ENCODE data around the gene SPDYC. TPM values are rescaled to one million over a fixed set of nuclear protein-coding genes. Genes with fewer than 3 reads are reported as not detected.

SPDYC gene
- total RNA-seq, 1 experiment from 2014 or later = not detected

- H3K4me3 Mint-ChIP-seq (ENCODE audit: unreplicated experiment) = no peak overlapping the region
- ChIA-PET CTCF (no interaction called here), POLR2A (no interaction called here)
- peaks cover 80% of the 10 kb centered on the region for H3K36me3 Mint-ChIP-seq (ENCODE audit: insufficient read depth, unreplicated experiment)
- TF ChIP-seq CTCF (IDR thresholded peaks at IDR 0.05; ENCODE audit: insufficient read depth in 1 of 2, low read depth in 1 of 2, low read length in 1 of 2, severe bottlenecking in 1 of 2, unreplicated experiment in 1 of 2) = no peak
- Histone ChIP-seq H3K4me1 (peaks cover 14% of the 10 kb centered on the region), H3K4me3 (ENCODE audit: low read depth, low read length) (no peak overlapping the region), H3K27me3 (replicated peaks; ENCODE audit: control insufficient read depth, insufficient read depth, low read length) (no peaks in the 10 kb centered on the region), H3K36me3 (ENCODE audit: control insufficient read depth, insufficient read depth, low read length) (peaks cover 6% of the 10 kb centered on the region), H3K9me3 (no peaks in the 10 kb centered on the region)
- H3K27me3 Mint-ChIP-seq (ENCODE audit: insufficient read depth, unreplicated experiment) = no peaks in the 10 kb centered on the region
- H3K4me1 Mint-ChIP-seq (ENCODE audit: low read depth, unreplicated experiment) = peaks cover 7% of the 10 kb centered on the region
- intact Hi-C loops (cut with micrococcal nuclease; ENCODE audit: unreplicated experiment) = no loop called here
- no peak overlapping the region for H3K27ac Mint-ChIP-seq (ENCODE audit: unreplicated experiment)
- no TSS peak for BruUV-seq (replicated peaks)
- no peak for DNase-seq
- no peaks in the 10 kb centered on the region for H3K9me3 Mint-ChIP-seq (ENCODE audit: unreplicated experiment)
Observed at GRCh38 chr11:65125197-65126056, 44.6 kb upstream of the SPDYC start.

GRCh38 chr11:65126624-65127274 is 43.3 kb upstream of the SPDYC start:
- H3K36me3 Mint-ChIP-seq (ENCODE audit: insufficient read depth, unreplicated experiment) = peaks cover 75% of the 10 kb centered on the region

More at GRCh38 chr11:65126624-65127274, 43.3 kb upstream of the SPDYC start:
- no peak overlapping the region for H3K27ac Mint-ChIP-seq (ENCODE audit: unreplicated experiment)
- H3K4me3 Mint-ChIP-seq (ENCODE audit: unreplicated experiment) = no peak overlapping the region
- no peaks in the 10 kb centered on the region for H3K9me3 ChIP-seq
- CTCF ChIA-PET = no interaction called here
- no peak for TF ChIP-seq CTCF (IDR thresholded peaks at IDR 0.05; ENCODE audit: insufficient read depth in 1 of 2, low read depth in 1 of 2, low read length in 1 of 2, severe bottlenecking in 1 of 2, unreplicated experiment in 1 of 2)
- H3K9me3 Mint-ChIP-seq (ENCODE audit: unreplicated experiment) = no peaks in the 10 kb centered on the region
- peaks cover 9% of the 10 kb centered on the region for H3K36me3 ChIP-seq (ENCODE audit: control insufficient read depth, insufficient read depth, low read length)
- no peaks in the 10 kb centered on the region for H3K4me1 Mint-ChIP-seq (ENCODE audit: low read depth, unreplicated experiment)
- POLR2A ChIA-PET = no interaction called here
- no peaks in the 10 kb centered on the region for H3K27me3 Mint-ChIP-seq (ENCODE audit: insufficient read depth, unreplicated experiment)
- no peak overlapping the region for H3K4me3 ChIP-seq (ENCODE audit: low read depth, low read length)
- no peak for DNase-seq
- no TSS peak for BruUV-seq (replicated peaks)
- no peaks in the 10 kb centered on the region for H3K27me3 ChIP-seq (replicated peaks; ENCODE audit: control insufficient read depth, insufficient read depth, low read length)
- intact Hi-C loops (cut with micrococcal nuclease; ENCODE audit: unreplicated experiment) = no loop called here
- peaks cover 7% of the 10 kb centered on the region for H3K4me1 ChIP-seq

All from Caco-2 (cell line).